Erythroblast (primary cell): Measurements from ENCODE around the gene PTH2R.

Experiments
- GATA1 ChIP-seq: IDR thresholded peaks from 2 replicates; pipeline ENCODE4 v1.6.1; 2011; ENCODE audit warnings: low read depth, mild to moderate bottlenecking, control low read depth, low read length, moderate library complexity
- POLR2A ChIP-seq: IDR thresholded peaks from 2 replicates; pipeline ENCODE4 v1.6.1; 2011; ENCODE audit warnings: mild to moderate bottlenecking, low read length

DNA sequence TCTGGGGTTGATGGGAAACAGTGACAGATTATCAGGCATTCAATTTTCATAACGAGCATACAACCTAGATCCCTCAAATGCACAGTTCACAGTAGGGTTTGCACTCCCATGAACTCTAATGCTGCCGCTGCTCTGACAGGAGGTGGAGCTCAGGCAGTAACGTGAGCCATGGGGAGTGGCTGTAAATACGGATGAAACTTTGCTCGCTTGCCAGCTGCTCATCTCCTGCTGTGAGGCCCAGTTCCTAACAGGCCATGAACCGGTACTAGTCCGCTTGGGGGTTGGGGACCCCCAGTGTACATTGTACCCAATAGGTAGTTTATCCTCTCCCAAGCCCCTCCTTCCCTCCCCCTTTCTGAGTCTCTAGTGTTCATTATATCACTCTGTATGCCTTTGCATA is 94.6 kb downstream of the PTH2R start:
- TF ChIP-seq POLR2A (no peak), GATA1 (no peak)
